Astrocyte (in vitro differentiated cells and primary cell): ENCODE data around the gene ZNRF1. TPM values are rescaled to one million over a fixed set of nuclear protein-coding genes. Genes with fewer than 3 reads are reported as not detected.

Experiments
- DNase-seq: peaks from one replicate; pipeline ENCODE4 v3.0.0-alpha.2; 2010; ENCODE audit warnings: low read depth
- FAIRE-seq: peaks from 2 replicates; lab custom pipeline; 2011; peaks lifted over from hg19 to GRCh38; lab: Jason Lieb, UNC
- H2AFZ ChIP-seq: 2 replicates; pipeline ENCODE4 v1.6.0; 2012; ENCODE audit warnings: low read depth, low read length, inconsistent platforms
- H3K27ac ChIP-seq: 2 replicates; pipeline ENCODE4 v1.5.1; 2011; ENCODE audit warnings: low read depth, low read length, inconsistent platforms
- H3K27me3 ChIP-seq: 2 replicates; pipeline ENCODE4 v1.6.0; 2011; ENCODE audit warnings: low read length, inconsistent platforms; ENCODE audit not compliant: insufficient read depth
- H3K36me3 ChIP-seq: 2 replicates; pipeline ENCODE4 v1.5.1; 2011; ENCODE audit warnings: low read length, inconsistent platforms; ENCODE audit not compliant: insufficient read depth
- H3K4me1 ChIP-seq: 2 replicates; pipeline ENCODE4 v1.5.1; 2011; ENCODE audit warnings: low read length, inconsistent platforms; ENCODE audit not compliant: insufficient read depth
- H3K4me2 ChIP-seq: 2 replicates; pipeline ENCODE4 v1.6.0; 2012; ENCODE audit warnings: low read length, inconsistent platforms
- H3K4me3 ChIP-seq: 2 replicates; pipeline ENCODE4 v1.5.1; 2011; ENCODE audit warnings: low read depth, mild to moderate bottlenecking, low read length, inconsistent platforms; ENCODE audit not compliant: insufficient read depth
- H3K79me2 ChIP-seq: 2 replicates; pipeline ENCODE4 v1.6.0; 2012; ENCODE audit warnings: mild to moderate bottlenecking, low read length, inconsistent platforms; ENCODE audit not compliant: insufficient read depth
- H3K9ac ChIP-seq: 2 replicates; pipeline ENCODE4 v1.6.0; 2012; ENCODE audit warnings: mild to moderate bottlenecking, low read length, inconsistent platforms
- H3K9me3 ChIP-seq: 2 replicates; pipeline ENCODE4 v1.5.1; 2012; ENCODE audit warnings: low read depth, mild to moderate bottlenecking, low read length, inconsistent platforms; ENCODE audit not compliant: insufficient read depth
- H4K20me1 ChIP-seq: 2 replicates; pipeline ENCODE4 v1.6.0; 2012; ENCODE audit warnings: low read length, inconsistent platforms; ENCODE audit not compliant: insufficient read depth
- H3K27ac Mint-ChIP-seq: one replicate; pipeline ENCODE4 v1.8.0; 2021; ENCODE audit warnings: mild to moderate bottlenecking, mixed read lengths; ENCODE audit not compliant: unreplicated experiment
- H3K27me3 Mint-ChIP-seq: one replicate; pipeline ENCODE4 v1.8.0; 2021; ENCODE audit warnings: low read depth, mixed read lengths; ENCODE audit not compliant: unreplicated experiment
- H3K36me3 Mint-ChIP-seq: one replicate; pipeline ENCODE4 v1.8.0; 2021; ENCODE audit warnings: low read depth, mixed read lengths; ENCODE audit not compliant: unreplicated experiment
- H3K4me1 Mint-ChIP-seq: one replicate; pipeline ENCODE4 v1.8.0; 2021; ENCODE audit warnings: low read depth, mixed read lengths; ENCODE audit not compliant: unreplicated experiment
- H3K4me3 Mint-ChIP-seq: one replicate; pipeline ENCODE4 v1.8.0; 2021; ENCODE audit warnings: mild to moderate bottlenecking, moderate library complexity, mixed read lengths; ENCODE audit not compliant: unreplicated experiment
- H3K9me3 Mint-ChIP-seq: one replicate; pipeline ENCODE4 v1.8.0; 2021; ENCODE audit warnings: mild to moderate bottlenecking, mixed read lengths; ENCODE audit not compliant: unreplicated experiment
- CTCF ChIP-seq: IDR thresholded peaks from 2 replicates; pipeline ENCODE4 v1.5.1; 2011; ENCODE audit warnings: low read depth, mild to moderate bottlenecking, inconsistent platforms, low read length, moderate library complexity; ENCODE audit not compliant: insufficient read depth
- EZH2 ChIP-seq: IDR thresholded peaks from 2 replicates; pipeline ENCODE4 v1.6.1; 2012; ENCODE audit warnings: mild to moderate bottlenecking, low read length, inconsistent platforms; ENCODE audit not compliant: insufficient read depth
- total RNA-seq: library from RNA; stranded (reverse); gene quantifications from 2 replicates; pipeline ENCODE4 v1.2.1, GENCODE V29; 2021

ZNRF1 gene
- total RNA-seq, 1 donor from 2014 or later = 21.9 TPM

- no peak overlapping the region for H3K27ac Mint-ChIP-seq
These were observed 20.2 kb downstream of the ZNRF1 start for GRCh38 chr16:75019007-75019406.

GRCh38 chr16:75019586-75019985 is 20.8 kb downstream of the ZNRF1 start:
- DNase-seq (no peak), FAIRE-seq (no peak)
- Histone ChIP-seq H3K27me3 (no peaks in the 10 kb centered on the region), H4K20me1 (peaks cover 11% of the 10 kb centered on the region), H3K79me2 (peaks cover 89% of the 10 kb centered on the region), H3K36me3 (no peaks in the 10 kb centered on the region), H3K4me1 (peaks cover 14% of the 10 kb centered on the region), H3K4me2 (peak overlapping the region; percentile 18), H2AFZ (no peak overlapping the region), H3K9me3 (peaks cover 4% of the 10 kb centered on the region), H3K4me3 (no peak overlapping the region), H3K9ac (no peak overlapping the region), H3K27ac (peak overlapping the region; percentile 37)
- TF ChIP-seq EZH2 (no peak), CTCF (no peak)
- H3K4me1 Mint-ChIP-seq = peaks cover 6% of the 10 kb centered on the region
- peaks cover 8% of the 10 kb centered on the region for H3K9me3 Mint-ChIP-seq
- no peak overlapping the region for H3K4me3 Mint-ChIP-seq
- H3K27ac Mint-ChIP-seq = no peak overlapping the region
- no peaks in the 10 kb centered on the region for H3K27me3 Mint-ChIP-seq
- H3K36me3 Mint-ChIP-seq = peaks cover 6% of the 10 kb centered on the region

More at GRCh38 chr16:75019007-75019406, 20.2 kb downstream of the ZNRF1 start:
- H3K4me3 Mint-ChIP-seq = no peak overlapping the region
- FAIRE-seq = no peak
- TF ChIP-seq CTCF = no peak
- TF ChIP-seq EZH2 = no peak
- DNase-seq = no peak
- no peak overlapping the region for H3K4me3 ChIP-seq
- H3K27me3 ChIP-seq = no peaks in the 10 kb centered on the region
- H3K4me2 ChIP-seq = peak overlapping the region; percentile 18
- peaks cover 6% of the 10 kb centered on the region for H3K4me1 Mint-ChIP-seq
- peaks cover 8% of the 10 kb centered on the region for H3K9me3 Mint-ChIP-seq
- peak overlapping the region; percentile 37 for H3K27ac ChIP-seq
- no peak overlapping the region for H3K9ac ChIP-seq
- H3K36me3 ChIP-seq = no peaks in the 10 kb centered on the region
- no peaks in the 10 kb centered on the region for H3K27me3 Mint-ChIP-seq
- H3K36me3 Mint-ChIP-seq = peaks cover 6% of the 10 kb centered on the region
- H3K9me3 ChIP-seq = peaks cover 4% of the 10 kb centered on the region
- H3K79me2 ChIP-seq = peaks cover 89% of the 10 kb centered on the region
- no peak overlapping the region for H2AFZ ChIP-seq
- H4K20me1 ChIP-seq = peaks cover 6% of the 10 kb centered on the region
- H3K4me1 ChIP-seq = peaks cover 14% of the 10 kb centered on the region

- Mint-ChIP-seq H3K27ac (no peak overlapping the region), H3K4me1 (peaks cover 11% of the 10 kb centered on the region), H3K27me3 (no peaks in the 10 kb centered on the region), H3K36me3 (peaks cover 6% of the 10 kb centered on the region), H3K4me3 (no peak overlapping the region), H3K9me3 (peaks cover 8% of the 10 kb centered on the region)
- Histone ChIP-seq H3K4me3 (no peak overlapping the region), H3K4me1 (peaks cover 21% of the 10 kb centered on the region), H2AFZ (no peak overlapping the region), H3K36me3 (no peaks in the 10 kb centered on the region), H4K20me1 (peaks cover 11% of the 10 kb centered on the region), H3K4me2 (no peak overlapping the region), H3K79me2 (peaks cover 87% of the 10 kb centered on the region), H3K27me3 (no peaks in the 10 kb centered on the region), H3K9ac (no peak overlapping the region), H3K9me3 (peaks cover 4% of the 10 kb centered on the region), H3K27ac (no peak overlapping the region)
- no peak for TF ChIP-seq CTCF
- TF ChIP-seq EZH2 = no peak
- FAIRE-seq (no peak), DNase-seq (no peak)
These were observed 22.6 kb downstream of the ZNRF1 start for GRCh38 chr16:75021410-75021809.
